Endothelial cell of umbilical vein (primary cell): ENCODE results near the gene VWA1.
"Not testable (repeated sequence)": the region's sequence is repeated elsewhere in the genome, so short reads cannot be mapped to it uniquely, and the experiment has no call there.

Experiments
- CTCF ChIP-seq, 2 donors: IDR thresholded peaks; 1 replicate in 1 of 2; 2 replicates in 1 of 2; pipeline ENCODE4 v1.5.1; 2011; ENCODE audit warnings: low read length in 2 of 2, mild to moderate bottlenecking in 2 of 2, moderate library complexity in 2 of 2, control low read depth in 1 of 2, inconsistent platforms in 1 of 2, low read depth in 1 of 2; ENCODE audit not compliant: insufficient read depth in 1 of 2; ENCODE audit errors: extremely low read depth in 1 of 2
- EZH2 ChIP-seq: IDR thresholded peaks from 2 replicates; pipeline ENCODE4 v1.6.1; 2012; ENCODE audit warnings: borderline replicate concordance, low read depth, mild to moderate bottlenecking, moderate library complexity, low read length, inconsistent platforms; ENCODE audit not compliant: severe bottlenecking
- GATA2 ChIP-seq: IDR thresholded peaks from 2 replicates; pipeline ENCODE4 v1.7.0; 2011; ENCODE audit warnings: low read depth, mild to moderate bottlenecking, moderate library complexity, mixed read lengths, low read length; ENCODE audit not compliant: insufficient read length, insufficient read depth
- JUN ChIP-seq: IDR thresholded peaks from 2 replicates; pipeline ENCODE4 v1.6.1; 2011; ENCODE audit warnings: borderline replicate concordance, low read depth; ENCODE audit not compliant: insufficient read length, insufficient read depth
- MYC ChIP-seq: IDR thresholded peaks from one replicate; pipeline ENCODE4 v1.6.1; 2011; ENCODE audit warnings: mild to moderate bottlenecking, low read depth, low read length
- POLR2A ChIP-seq: IDR thresholded peaks from 2 replicates; pipeline ENCODE4 v1.6.1; 2012; ENCODE audit warnings: low read depth, mild to moderate bottlenecking, control low read depth, low read length
- POLR2AphosphoS5 ChIP-seq: IDR thresholded peaks from 2 replicates; pipeline ENCODE4 v1.6.1; 2012; ENCODE audit warnings: low read depth, mild to moderate bottlenecking, control low read depth, low read length, moderate library complexity; ENCODE audit not compliant: insufficient read depth

GRCh38 chr1:1428967-1429366 lies 6.5 kb upstream of the VWA1 start:
- not testable (repeated sequence) for TF ChIP-seq CTCF (IDR thresholded peaks at IDR 0.05; ENCODE audit: extremely low read depth in 1 of 2, insufficient read depth in 1 of 2, low read depth in 1 of 2, low read length in 2 of 2); POLR2A; POLR2AphosphoS5; JUN; EZH2; MYC; GATA2
